Keratinocyte (primary cell): ENCODE results near the gene CD63.

Experiments used
- EZH2 ChIP-seq: IDR thresholded peaks from one replicate; pipeline ENCODE4 v1.6.1; 2012; ENCODE audit warnings: inconsistent platforms, mild to moderate bottlenecking, low read length, moderate library complexity
- TF ChIP-seq, protein P1 (sequence below), 3 experiments: IDR thresholded peaks in 1 of 3; conservative IDR thresholded peaks in 1 of 3; optimal IDR thresholded peaks in 1 of 3; 2 replicates in 2 of 3; 3 replicates in 1 of 3; pipeline versions ENCODE3 to v1.5.1; 2011; ENCODE audit warnings: low read length in 3 of 3, mild to moderate bottlenecking in 3 of 3, moderate library complexity in 2 of 3, control low read depth in 1 of 3, inconsistent platforms in 1 of 3; ENCODE audit not compliant: insufficient read depth in 2 of 3; ENCODE audit errors: extremely low read depth in 1 of 3

DNA sequence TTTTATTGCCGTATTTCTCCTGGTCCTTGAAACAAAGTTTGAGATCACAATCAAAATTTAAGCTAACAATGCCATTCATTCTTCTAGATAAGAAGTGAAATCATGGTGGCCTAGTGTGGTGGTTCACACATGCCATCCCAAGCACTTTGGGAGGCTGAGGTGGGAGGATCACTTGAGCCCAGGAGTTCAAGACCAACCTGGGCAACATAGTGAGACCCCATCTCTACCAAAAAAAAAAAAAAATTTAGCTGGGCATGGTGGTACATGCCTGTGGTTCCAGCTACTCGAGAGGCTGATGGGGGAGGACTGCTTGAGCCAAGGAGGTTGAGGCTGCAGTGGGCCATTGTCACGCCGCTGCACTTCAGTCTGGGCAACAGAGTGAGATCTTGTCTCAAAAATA lies 38.3 kb upstream of the CD63 start:
- TF ChIP-seq, protein P1, sequence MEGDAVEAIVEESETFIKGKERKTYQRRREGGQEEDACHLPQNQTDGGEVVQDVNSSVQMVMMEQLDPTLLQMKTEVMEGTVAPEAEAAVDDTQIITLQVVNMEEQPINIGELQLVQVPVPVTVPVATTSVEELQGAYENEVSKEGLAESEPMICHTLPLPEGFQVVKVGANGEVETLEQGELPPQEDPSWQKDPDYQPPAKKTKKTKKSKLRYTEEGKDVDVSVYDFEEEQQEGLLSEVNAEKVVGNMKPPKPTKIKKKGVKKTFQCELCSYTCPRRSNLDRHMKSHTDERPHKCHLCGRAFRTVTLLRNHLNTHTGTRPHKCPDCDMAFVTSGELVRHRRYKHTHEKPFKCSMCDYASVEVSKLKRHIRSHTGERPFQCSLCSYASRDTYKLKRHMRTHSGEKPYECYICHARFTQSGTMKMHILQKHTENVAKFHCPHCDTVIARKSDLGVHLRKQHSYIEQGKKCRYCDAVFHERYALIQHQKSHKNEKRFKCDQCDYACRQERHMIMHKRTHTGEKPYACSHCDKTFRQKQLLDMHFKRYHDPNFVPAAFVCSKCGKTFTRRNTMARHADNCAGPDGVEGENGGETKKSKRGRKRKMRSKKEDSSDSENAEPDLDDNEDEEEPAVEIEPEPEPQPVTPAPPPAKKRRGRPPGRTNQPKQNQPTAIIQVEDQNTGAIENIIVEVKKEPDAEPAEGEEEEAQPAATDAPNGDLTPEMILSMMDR (optimal IDR thresholded peaks at IDR 0.05 in 1 of 3, IDR thresholded peaks at IDR 0.05 in 1 of 3, conservative IDR thresholded peaks at IDR 0.05 in 1 of 3; ENCODE audit: extremely low read depth in 1 of 3, insufficient read depth in 2 of 3, low read length in 3 of 3): no peak
- TF ChIP-seq EZH2: no peak
